GM13976 (cell line): ENCODE results near the gene GIT2.
"Not testable (repeated sequence)": the region's sequence is repeated elsewhere in the genome, so short reads cannot be mapped to it uniquely, and the experiment has no call there.

Experiments used
- DNase-seq: peaks from one replicate; pipeline ENCODE4 v3.0.0; 2012; ENCODE audit warnings: low spot score
- CTCF ChIP-seq: IDR thresholded peaks from 2 replicates; pipeline ENCODE4 v1.5.1; 2012; ENCODE audit warnings: borderline replicate concordance, mild to moderate bottlenecking; ENCODE audit not compliant: insufficient read depth; ENCODE audit errors: extremely low read depth, missing control alignments, control extremely low read depth
- in situ Hi-C: fragments of 300-500 bp; cut with MboI; formaldehyde crosslinking; loops from one replicate; pipeline ENCODE4 v1.12.0; 2022; ENCODE audit warnings: low sequenced_read_pairs, mixed read lengths, inconsistent platforms; ENCODE audit not compliant: unreplicated experiment

The GIT2 gene

GRCh38 chr12:109899783-109900751 lies 96.1 kb downstream of the GIT2 start, which contains the start of gene TCHP:
TSS of gene TCHP (plus strand) at chr12:109900274. CDS start at chr12:109903027, 2,753 bp downstream.
- in situ Hi-C loops: no loop called here
- peak; percentile 54 for TF ChIP-seq CTCF
- DNase-seq: peak; percentile 90

DNA sequence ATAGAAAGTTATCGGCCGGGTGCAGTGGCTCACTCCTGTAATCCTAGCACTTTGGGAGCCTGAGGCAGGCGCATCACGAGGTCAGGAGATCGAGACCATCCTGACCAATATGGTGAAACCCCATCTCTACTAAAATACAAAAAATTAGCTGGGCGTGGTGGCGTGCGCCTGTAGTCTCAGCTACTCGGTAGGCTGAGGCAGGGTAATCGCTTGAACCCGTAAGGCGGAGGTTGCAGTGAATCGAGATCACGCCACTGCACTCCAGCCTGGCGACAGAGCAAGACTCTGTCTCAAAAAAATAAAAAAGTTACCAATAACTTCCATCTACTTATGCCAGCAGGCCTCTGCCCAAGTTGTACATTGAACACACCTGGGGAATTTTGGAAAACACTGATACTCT lies 96.8 kb downstream of the GIT2 start:
- DNase-seq, in situ Hi-C loops: not testable (repeated sequence)

- in situ Hi-C loops: no loop called here
- no peak for DNase-seq
- TF ChIP-seq CTCF: no peak
Observed at GRCh38 chr12:109897029-109897428, 99.1 kb downstream of the GIT2 start.

DNA sequence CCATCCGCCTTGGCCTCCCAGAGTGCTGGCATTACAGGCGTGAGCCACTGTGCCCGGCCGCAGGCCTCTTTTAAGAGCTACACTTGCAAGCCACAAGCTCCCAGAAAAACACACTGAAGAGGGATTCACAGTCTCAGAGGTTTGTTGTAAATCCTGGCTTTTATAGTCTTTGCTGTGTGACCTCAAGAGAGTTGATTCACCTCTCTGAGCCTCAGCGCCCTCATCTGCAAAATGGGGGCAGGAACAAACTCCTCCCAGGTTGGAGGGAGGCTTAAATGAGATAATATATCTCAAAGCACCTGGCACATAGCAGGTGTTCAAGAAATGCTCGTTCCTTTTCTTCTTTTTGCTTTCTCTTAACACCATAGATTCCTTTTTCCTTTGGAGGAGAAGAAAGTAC lies 100.0 kb downstream of the GIT2 start:
- no peak for TF ChIP-seq CTCF
- in situ Hi-C loops: no loop called here

GRCh38 chr12:109894939-109895338 lies 101.2 kb downstream of the GIT2 start:
- in situ Hi-C loops: no loop called here
- no peak for TF ChIP-seq CTCF
- no peak for DNase-seq

More for the DNA sequence above, 100.0 kb downstream of the GIT2 start:
- DNase-seq: no peak

DNA sequence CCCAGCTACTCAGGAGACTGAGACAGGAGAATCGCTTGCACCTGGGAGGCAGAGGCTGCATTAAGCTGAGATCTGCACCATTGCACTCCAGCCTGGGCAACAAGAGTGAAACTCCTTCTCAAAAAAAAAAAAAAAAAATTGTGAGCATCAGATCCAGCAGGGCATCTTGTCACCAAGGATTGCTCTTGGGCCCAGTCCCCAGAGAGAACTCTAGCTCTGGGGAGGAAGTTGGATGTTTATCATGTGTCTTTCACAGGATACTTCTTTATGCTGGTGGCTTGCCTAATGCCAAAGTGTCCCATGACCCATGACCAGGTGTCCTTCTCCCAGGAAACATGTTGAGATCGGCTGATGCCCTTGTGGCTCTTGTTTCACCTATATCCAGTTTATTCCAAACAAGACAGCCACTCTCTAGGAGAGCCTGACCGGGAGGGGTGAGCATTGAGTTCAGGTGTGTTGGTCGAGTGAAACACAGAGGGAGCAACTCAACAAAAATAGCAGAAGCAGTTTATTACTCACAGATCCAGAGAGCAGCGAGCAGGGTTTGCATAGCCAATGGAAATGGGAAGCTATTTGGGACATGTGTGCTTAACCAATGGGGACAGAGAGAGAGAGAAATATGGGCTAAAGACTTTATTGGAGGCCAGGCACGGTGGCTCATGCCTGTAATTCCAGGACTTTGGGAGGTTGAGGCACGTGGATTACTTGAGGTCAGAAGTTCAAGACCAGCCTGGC lies 102.7 kb downstream of the GIT2 start:
- in situ Hi-C loops: no loop called here
- no peak for TF ChIP-seq CTCF

DNA sequence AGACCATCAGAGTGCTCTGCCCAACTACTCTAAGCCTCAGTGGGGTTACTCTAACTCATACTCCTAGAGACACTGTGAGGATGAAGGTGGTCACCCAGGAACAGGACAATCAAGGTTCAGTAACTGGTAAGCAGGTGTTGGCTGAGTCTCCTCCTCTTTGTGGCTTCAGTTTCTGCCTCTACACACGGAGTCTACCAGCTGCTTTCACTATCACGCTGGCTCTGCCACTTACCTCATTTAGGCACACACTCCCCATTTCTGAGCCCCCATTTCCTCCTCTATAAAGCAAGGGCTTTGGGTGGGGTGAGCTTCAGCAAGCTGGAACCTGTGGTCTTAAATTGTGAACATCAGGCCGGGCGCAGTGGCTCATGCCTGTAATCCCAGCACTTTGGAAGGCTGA lies 103.4 kb downstream of the GIT2 start:
- no peak for TF ChIP-seq CTCF
- in situ Hi-C loops: no loop called here
- no peak for DNase-seq

More for the DNA sequence above, 102.7 kb downstream of the GIT2 start:
- no peak for DNase-seq
